Activated CD4-positive, alpha-beta memory T cell treated with anti-CD3 and anti-CD28 coated beads, Interleukin-2, amount 10 ng/mL, durations not matched to agents 7 days and 5 days (primary cell): ENCODE data around the gene MAX. TPM values are rescaled to one million over a fixed set of nuclear protein-coding genes. Genes with fewer than 3 reads are reported as not detected.
"Not testable (repeated sequence)": the region's sequence is repeated elsewhere in the genome, so short reads cannot be mapped to it uniquely, and the experiment has no call there.

Source experiments
- CTCF ChIA-PET: fragments of 350-600 bp; sonication (Branson Sonifier 250); formaldehyde crosslinking; loops from one replicate; lab custom pipeline; 2021; ENCODE audit warnings: antibody characterized with exemption, inconsistent platforms; lab: Charles Lee
- POLR2A ChIA-PET: fragments of 350-600 bp; sonication (Branson Sonifier 250); formaldehyde crosslinking; loops from one replicate; lab custom pipeline; 2021; ENCODE audit warnings: antibody characterized with exemption; lab: Charles Lee
- DNase-seq: peaks from one replicate; pipeline ENCODE4 v3.0.0-alpha.2; 2020
- H3K27ac Mint-ChIP-seq: one replicate; pipeline ENCODE4 v1.8.0; 2021; ENCODE audit warnings: mild to moderate bottlenecking, mixed read lengths
- H3K27me3 Mint-ChIP-seq: one replicate; pipeline ENCODE4 v1.8.0; 2021; ENCODE audit warnings: mixed read lengths
- H3K36me3 Mint-ChIP-seq: one replicate; pipeline ENCODE4 v1.8.0; 2021; ENCODE audit warnings: low read depth, mixed read lengths
- H3K4me1 Mint-ChIP-seq: one replicate; pipeline ENCODE4 v1.8.0; 2021; ENCODE audit warnings: mixed read lengths
- H3K4me3 Mint-ChIP-seq: one replicate; pipeline ENCODE4 v1.8.0; 2021; ENCODE audit warnings: mild to moderate bottlenecking, mixed read lengths
- H3K9me3 Mint-ChIP-seq: one replicate; pipeline ENCODE4 v1.8.0; 2021; ENCODE audit warnings: mixed read lengths
- total RNA-seq, 2 experiments: library from RNA; stranded (reverse); gene quantifications; one replicate each; pipeline ENCODE4 v1.2.3, GENCODE V29; 2021

The MAX gene
- total RNA-seq, 2 experiments from 2014 or later: 134 to 135 TPM

GRCh38 chr14:65040666-65041433 lies 61.5 kb downstream of the MAX start:
- POLR2A ChIA-PET: no interaction called here

GRCh38 chr14:65038966-65039365 lies 63.4 kb downstream of the MAX start:
- CTCF ChIA-PET: no interaction called here
- peaks cover 28% of the 10 kb centered on the region for H3K36me3 Mint-ChIP-seq
- no peaks in the 10 kb centered on the region for H3K4me1 Mint-ChIP-seq
- no peaks in the 10 kb centered on the region for H3K27me3 Mint-ChIP-seq
- no peaks in the 10 kb centered on the region for H3K9me3 Mint-ChIP-seq
- H3K27ac Mint-ChIP-seq: no peak overlapping the region
- no peak overlapping the region for H3K4me3 Mint-ChIP-seq
- POLR2A ChIA-PET: no interaction called here
- DNase-seq: no peak

More at GRCh38 chr14:65040666-65041433, 61.5 kb downstream of the MAX start:
- no peaks in the 10 kb centered on the region for H3K4me1 Mint-ChIP-seq
- H3K36me3 Mint-ChIP-seq: peaks cover 30% of the 10 kb centered on the region
- H3K4me3 Mint-ChIP-seq: no peak overlapping the region
- CTCF ChIA-PET: no interaction called here
- no peaks in the 10 kb centered on the region for H3K9me3 Mint-ChIP-seq
- DNase-seq: no peak
- no peaks in the 10 kb centered on the region for H3K27me3 Mint-ChIP-seq
- no peak overlapping the region for H3K27ac Mint-ChIP-seq

- H3K4me1 Mint-ChIP-seq: no peaks in the 10 kb centered on the region
- POLR2A ChIA-PET: interaction anchor here (1.6 kb wide), 1 partner anchor 8 kb away, joined by 4 read pairs; no protein-coding TSS in a partner anchor
These were observed 67.3 kb downstream of the MAX start for GRCh38 chr14:65035049-65035448.

GRCh38 chr14:65034021-65034420 lies 68.3 kb downstream of the MAX start:
- no peaks in the 10 kb centered on the region for H3K4me1 Mint-ChIP-seq
- H3K36me3 Mint-ChIP-seq: peaks cover 27% of the 10 kb centered on the region
- no peaks in the 10 kb centered on the region for H3K9me3 Mint-ChIP-seq
- POLR2A ChIA-PET: interaction anchor here (1.2 kb wide), 1 partner anchor 31 kb away, joined by 3 read pairs; no protein-coding TSS in a partner anchor
- H3K27ac Mint-ChIP-seq: no peak overlapping the region
- CTCF ChIA-PET: interaction anchor here (0.5 to 1.0 kb wide), 2 partner anchors 10 to 13 kb away, joined by 3 to 5 read pairs; no protein-coding TSS in a partner anchor
- no peak overlapping the region for H3K4me3 Mint-ChIP-seq
- H3K27me3 Mint-ChIP-seq: no peaks in the 10 kb centered on the region
- no peak for DNase-seq

More at GRCh38 chr14:65035049-65035448, 67.3 kb downstream of the MAX start:
- no peak for DNase-seq
- Mint-ChIP-seq H3K27ac (no peak overlapping the region), H3K27me3 (no peaks in the 10 kb centered on the region), H3K9me3 (no peaks in the 10 kb centered on the region), H3K4me3 (no peak overlapping the region), H3K36me3 (peaks cover 22% of the 10 kb centered on the region)
- CTCF ChIA-PET: no interaction called here

- no peak for DNase-seq
- H3K9me3 Mint-ChIP-seq: no peaks in the 10 kb centered on the region
- no peaks in the 10 kb centered on the region for H3K27me3 Mint-ChIP-seq
- peaks cover 25% of the 10 kb centered on the region for H3K36me3 Mint-ChIP-seq
- CTCF ChIA-PET: interaction anchor here (1.7 kb wide), 1 partner anchor 13 kb away, joined by 3 read pairs; no protein-coding TSS in a partner anchor
- H3K4me1 Mint-ChIP-seq: no peaks in the 10 kb centered on the region
- H3K4me3 Mint-ChIP-seq: no peak overlapping the region
- no peak overlapping the region for H3K27ac Mint-ChIP-seq
- POLR2A ChIA-PET: no interaction called here
These were observed 69.1 kb downstream of the MAX start for GRCh38 chr14:65033181-65033580.

- Mint-ChIP-seq H3K36me3 (peaks cover 32% of the 10 kb centered on the region), H3K4me3 (no peak overlapping the region), H3K27ac (no peak overlapping the region), H3K27me3 (no peaks in the 10 kb centered on the region), H3K4me1 (no peaks in the 10 kb centered on the region), H3K9me3 (no peaks in the 10 kb centered on the region)
- ChIA-PET CTCF (interaction anchor here (1.7 kb wide), 1 partner anchor 12 kb away, joined by 3 read pairs; no protein-coding TSS in a partner anchor), POLR2A (no interaction called here)
- no peak for DNase-seq
These were observed 70.0 kb downstream of the MAX start for GRCh38 chr14:65032319-65032718.

GRCh38 chr14:65031321-65031720 lies 71.0 kb downstream of the MAX start:
- H3K27me3 Mint-ChIP-seq, H3K9me3 Mint-ChIP-seq, DNase-seq, H3K27ac Mint-ChIP-seq, CTCF ChIA-PET, H3K4me1 Mint-ChIP-seq, POLR2A ChIA-PET, H3K4me3 Mint-ChIP-seq: not testable (repeated sequence)
- H3K36me3 Mint-ChIP-seq: peaks cover 40% of the 10 kb centered on the region

- Mint-ChIP-seq H3K4me3 (no peak overlapping the region), H3K36me3 (peaks cover 35% of the 10 kb centered on the region), H3K9me3 (no peaks in the 10 kb centered on the region), H3K27ac (no peak overlapping the region), H3K4me1 (no peaks in the 10 kb centered on the region), H3K27me3 (no peaks in the 10 kb centered on the region)
- POLR2A ChIA-PET: interaction anchor here (0.9 kb wide), 1 partner anchor 39 kb away, joined by 3 read pairs; no protein-coding TSS in a partner anchor
- no peak for DNase-seq
- CTCF ChIA-PET: no interaction called here
These were observed 73.4 kb downstream of the MAX start for GRCh38 chr14:65028937-65029336.

- H3K27me3 Mint-ChIP-seq: no peaks in the 10 kb centered on the region
- H3K36me3 Mint-ChIP-seq: peaks cover 32% of the 10 kb centered on the region
These were observed 75.1 kb downstream of the MAX start for GRCh38 chr14:65027127-65027799.

GRCh38 chr14:65026526-65026925 lies 75.8 kb downstream of the MAX start:
- no peaks in the 10 kb centered on the region for H3K9me3 Mint-ChIP-seq
- no peaks in the 10 kb centered on the region for H3K27me3 Mint-ChIP-seq
- no peak overlapping the region for H3K27ac Mint-ChIP-seq
- ChIA-PET CTCF (no interaction called here), POLR2A (interaction anchor here (1.4 kb wide), 1 partner anchor 9 kb away, joined by 4 read pairs; no protein-coding TSS in a partner anchor)
- H3K4me3 Mint-ChIP-seq: no peak overlapping the region
- no peaks in the 10 kb centered on the region for H3K4me1 Mint-ChIP-seq
- DNase-seq: no peak
- H3K36me3 Mint-ChIP-seq: peaks cover 28% of the 10 kb centered on the region

More at GRCh38 chr14:65027127-65027799, 75.1 kb downstream of the MAX start:
- POLR2A ChIA-PET: interaction anchor here (1.4 kb wide), 1 partner anchor 8 kb away, joined by 4 read pairs; no protein-coding TSS in a partner anchor
- CTCF ChIA-PET: no interaction called here
- H3K27ac Mint-ChIP-seq: no peak overlapping the region
- no peak for DNase-seq
- H3K9me3 Mint-ChIP-seq: no peaks in the 10 kb centered on the region
- no peaks in the 10 kb centered on the region for H3K4me1 Mint-ChIP-seq
- H3K4me3 Mint-ChIP-seq: no peak overlapping the region

GRCh38 chr14:65025818-65026217 lies 76.5 kb downstream of the MAX start:
- H3K9me3 Mint-ChIP-seq: no peaks in the 10 kb centered on the region
- CTCF ChIA-PET: no interaction called here

More at GRCh38 chr14:65025818-65026217, 76.5 kb downstream of the MAX start:
- Mint-ChIP-seq H3K27ac (no peak overlapping the region), H3K36me3 (peaks cover 25% of the 10 kb centered on the region), H3K4me3 (no peak overlapping the region), H3K27me3 (no peaks in the 10 kb centered on the region), H3K4me1 (no peaks in the 10 kb centered on the region)
- DNase-seq: no peak
- POLR2A ChIA-PET: no interaction called here
